Suprapubic skin (tissue), 4 donors: Measurements from ENCODE around the gene RASAL1. TPM values are rescaled to one million over a fixed set of nuclear protein-coding genes. Genes with fewer than 3 reads are reported as not detected.

Source experiments
- DNase-seq, 2 donors: peaks; one replicate each; pipeline ENCODE4 v3.0.0-alpha.2; 2019; ENCODE audit warnings: low spot score in 2 of 2
- H3K27ac ChIP-seq: fragments of 200-600 bp; sonication (generic); one replicate; pipeline ENCODE4 v1.5.1; 2019
- H3K27me3 ChIP-seq: fragments of 200-600 bp; sonication (generic); one replicate; pipeline ENCODE4 v1.5.1; 2019
- H3K36me3 ChIP-seq: fragments of 200-600 bp; sonication (generic); one replicate; pipeline ENCODE4 v1.5.1; 2019
- H3K4me1 ChIP-seq: fragments of 200-600 bp; sonication (generic); one replicate; pipeline ENCODE4 v1.5.1; 2019
- H3K4me3 ChIP-seq: fragments of 200-600 bp; sonication (generic); one replicate; pipeline ENCODE4 v1.5.1; 2019; ENCODE audit warnings: mild to moderate bottlenecking
- H3K9me3 ChIP-seq: fragments of 200-600 bp; sonication (generic); one replicate; pipeline ENCODE4 v1.5.1; 2019
- EP300 ChIP-seq: sonication (generic); formaldehyde crosslinking; IDR thresholded peaks from one replicate; pipeline ENCODE4 v1.6.1; 2017; ENCODE audit warnings: antibody characterized with exemption
- POLR2A ChIP-seq, 2 donors: fragments of 450-650 bp; IDR thresholded peaks; one replicate each; pipeline ENCODE4 v1.6.1; 2017; ENCODE audit warnings: antibody characterized with exemption in 2 of 2, mild to moderate bottlenecking in 2 of 2, moderate library complexity in 2 of 2
- POLR2AphosphoS5 ChIP-seq, 3 donors: sonication (generic); formaldehyde crosslinking; IDR thresholded peaks; one replicate each; pipeline ENCODE4 v1.6.1; 2017; ENCODE audit warnings: antibody characterized with exemption in 3 of 3
- WGBS: methylation state at CpG from one replicate; pipeline ENCODE4 v1.1.5; 2018; 5-methylcytosine and 5-hydroxymethylcytosine counted together
- total RNA-seq, 4 donors: library from RNA; depleted of rRNA; stranded (reverse); fragments of >200 nt; gene quantifications; one replicate each; pipeline ENCODE4 v1.1.0, GENCODE V29; 2016
- TF ChIP-seq, protein P1 (sequence below), 2 donors: fragments of 200-600 bp in 1 of 2; fragments of 450-650 bp in 1 of 2; sonication (generic) in 1 of 2; IDR thresholded peaks; one replicate each; pipeline ENCODE4 v1.5.1; 2016 to 2019; ENCODE audit warnings: antibody characterized with exemption in 2 of 2, mild to moderate bottlenecking in 1 of 2, moderate library complexity in 1 of 2

Gene RASAL1
- total RNA-seq, 4 donors from 2014 or later: 19.8 to 39.0 (median 32.5) TPM

GRCh38 chr12:113171543-113171942, 36.0 kb upstream of the RASAL1 start:
- TF ChIP-seq POLR2A (IDR thresholded peaks at IDR 0.05) (no peak), EP300 (no peak), POLR2AphosphoS5 (IDR thresholded peaks at IDR 0.05) (no peak)
- TF ChIP-seq, protein P1, sequence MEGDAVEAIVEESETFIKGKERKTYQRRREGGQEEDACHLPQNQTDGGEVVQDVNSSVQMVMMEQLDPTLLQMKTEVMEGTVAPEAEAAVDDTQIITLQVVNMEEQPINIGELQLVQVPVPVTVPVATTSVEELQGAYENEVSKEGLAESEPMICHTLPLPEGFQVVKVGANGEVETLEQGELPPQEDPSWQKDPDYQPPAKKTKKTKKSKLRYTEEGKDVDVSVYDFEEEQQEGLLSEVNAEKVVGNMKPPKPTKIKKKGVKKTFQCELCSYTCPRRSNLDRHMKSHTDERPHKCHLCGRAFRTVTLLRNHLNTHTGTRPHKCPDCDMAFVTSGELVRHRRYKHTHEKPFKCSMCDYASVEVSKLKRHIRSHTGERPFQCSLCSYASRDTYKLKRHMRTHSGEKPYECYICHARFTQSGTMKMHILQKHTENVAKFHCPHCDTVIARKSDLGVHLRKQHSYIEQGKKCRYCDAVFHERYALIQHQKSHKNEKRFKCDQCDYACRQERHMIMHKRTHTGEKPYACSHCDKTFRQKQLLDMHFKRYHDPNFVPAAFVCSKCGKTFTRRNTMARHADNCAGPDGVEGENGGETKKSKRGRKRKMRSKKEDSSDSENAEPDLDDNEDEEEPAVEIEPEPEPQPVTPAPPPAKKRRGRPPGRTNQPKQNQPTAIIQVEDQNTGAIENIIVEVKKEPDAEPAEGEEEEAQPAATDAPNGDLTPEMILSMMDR (IDR thresholded peaks at IDR 0.05): no peak
- Histone ChIP-seq H3K27me3 (no peaks in the 10 kb centered on the region), H3K4me1 (no peaks in the 10 kb centered on the region), H3K36me3 (peaks cover 100% of the 10 kb centered on the region), H3K27ac (no peak overlapping the region), H3K9me3 (no peaks in the 10 kb centered on the region), H3K4me3 (no peak overlapping the region)
- DNase-seq: no peak
- 92% methylated on average over 9 of the region's 9 CpGs for WGBS

GRCh38 chr12:113170926-113171325, 35.4 kb upstream of the RASAL1 start:
- TF ChIP-seq, protein P1 (IDR thresholded peaks at IDR 0.05): no peak
- TF ChIP-seq EP300: no peak
- peaks cover 100% of the 10 kb centered on the region for H3K36me3 ChIP-seq
- 97% methylated on average over 4 of the region's 4 CpGs for WGBS

GRCh38 chr12:113170457-113170856, 34.9 kb upstream of the RASAL1 start:
- no peaks in the 10 kb centered on the region for H3K27me3 ChIP-seq
- no peaks in the 10 kb centered on the region for H3K4me1 ChIP-seq
- H3K4me3 ChIP-seq: no peak overlapping the region
- H3K27ac ChIP-seq: no peak overlapping the region
- no peak for DNase-seq
- TF ChIP-seq POLR2A (IDR thresholded peaks at IDR 0.05): no peak
- WGBS: 88% methylated on average over 5 of the region's 5 CpGs
- H3K9me3 ChIP-seq: no peaks in the 10 kb centered on the region
- H3K36me3 ChIP-seq: peaks cover 100% of the 10 kb centered on the region

More at GRCh38 chr12:113170926-113171325, 35.4 kb upstream of the RASAL1 start:
- no peak overlapping the region for H3K27ac ChIP-seq
- no peaks in the 10 kb centered on the region for H3K27me3 ChIP-seq
- no peak for DNase-seq
- H3K9me3 ChIP-seq: no peaks in the 10 kb centered on the region
- no peaks in the 10 kb centered on the region for H3K4me1 ChIP-seq
- no peak overlapping the region for H3K4me3 ChIP-seq

- no peak for DNase-seq
Measured at GRCh38 chr12:113169697-113170096, 34.1 kb upstream of the RASAL1 start.

DNA sequence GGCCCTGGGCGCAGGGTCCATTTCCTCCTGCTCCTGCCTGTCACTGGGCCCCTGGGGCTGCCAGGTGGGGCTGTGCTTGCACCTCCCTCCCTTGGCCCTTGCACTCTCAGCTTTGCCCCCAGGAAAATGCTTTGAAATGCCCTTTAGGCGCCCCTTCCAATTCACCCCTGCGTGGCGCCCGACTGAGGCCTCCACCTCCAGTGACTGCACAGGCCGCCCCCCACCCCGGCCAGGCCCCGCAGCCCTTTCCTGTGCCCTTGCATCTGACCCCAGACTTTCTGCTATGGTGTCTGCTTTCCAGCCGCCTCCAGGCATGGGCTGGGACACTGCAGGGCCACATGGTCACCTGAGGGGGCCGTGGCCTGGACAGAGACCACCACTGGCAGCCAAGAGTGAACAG, 32.3 kb upstream of the RASAL1 start:
- Histone ChIP-seq H3K27ac (no peak overlapping the region), H3K4me3 (no peak overlapping the region), H3K9me3 (no peaks in the 10 kb centered on the region), H3K4me1 (no peaks in the 10 kb centered on the region), H3K27me3 (no peaks in the 10 kb centered on the region), H3K36me3 (peaks cover 100% of the 10 kb centered on the region)
- DNase-seq: no peak
- TF ChIP-seq POLR2AphosphoS5 (IDR thresholded peaks at IDR 0.05): no peak
- no peak for TF ChIP-seq POLR2A (IDR thresholded peaks at IDR 0.05)
- no peak for TF ChIP-seq EP300
- TF ChIP-seq, protein P1 (IDR thresholded peaks at IDR 0.05): no peak
- WGBS: 90% methylated on average over 10 of the region's 10 CpGs

More at GRCh38 chr12:113169697-113170096, 34.1 kb upstream of the RASAL1 start:
- Histone ChIP-seq H3K27me3 (no peaks in the 10 kb centered on the region), H3K4me3 (no peak overlapping the region), H3K4me1 (no peaks in the 10 kb centered on the region), H3K27ac (no peak overlapping the region), H3K9me3 (no peaks in the 10 kb centered on the region), H3K36me3 (peaks cover 100% of the 10 kb centered on the region)
- 94% methylated on average over 6 of the region's 13 CpGs for WGBS
- TF ChIP-seq POLR2A (IDR thresholded peaks at IDR 0.05) (no peak), EP300 (no peak), POLR2AphosphoS5 (IDR thresholded peaks at IDR 0.05) (no peak)
- TF ChIP-seq, protein P1 (IDR thresholded peaks at IDR 0.05): no peak
